ENCODE measurements around the gene SMC3.

The SMC3 gene

GRCh38 chr10:110546077-110546476, 21.4 kb upstream of the SMC3 start:
- no peak for DNase-seq (ENCODE audit: low spot score)

DNA sequence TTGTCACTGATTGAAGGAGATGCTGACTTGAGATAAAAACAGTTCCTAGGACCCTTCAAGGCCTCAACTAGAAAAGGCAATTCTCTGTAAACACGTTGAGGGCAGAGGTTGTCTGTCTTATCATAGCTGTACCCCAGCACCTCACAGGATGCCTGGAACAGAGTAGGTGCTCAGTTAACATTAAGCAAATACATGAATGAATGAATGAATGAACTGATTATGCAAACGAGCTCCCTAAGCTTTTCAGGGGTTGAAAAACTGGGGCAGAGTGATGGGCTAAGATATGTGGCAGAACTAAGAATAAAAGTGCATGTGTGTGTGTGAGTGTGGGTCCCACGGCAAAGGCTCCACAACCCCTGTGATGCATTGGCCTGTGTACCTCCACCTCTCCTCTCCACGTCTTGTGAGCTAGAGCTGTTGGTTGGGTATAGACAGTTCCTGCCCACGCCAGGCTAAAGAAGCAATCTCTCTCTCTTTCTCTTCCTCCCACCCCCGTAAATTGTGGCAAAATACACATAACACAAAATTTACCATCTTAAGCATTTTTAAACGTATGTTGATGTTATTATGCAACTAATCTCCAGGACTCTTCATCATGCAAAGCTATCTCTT, 20.9 kb upstream of the SMC3 start:
- no peak for DNase-seq (ENCODE audit: low spot score)

DNA sequence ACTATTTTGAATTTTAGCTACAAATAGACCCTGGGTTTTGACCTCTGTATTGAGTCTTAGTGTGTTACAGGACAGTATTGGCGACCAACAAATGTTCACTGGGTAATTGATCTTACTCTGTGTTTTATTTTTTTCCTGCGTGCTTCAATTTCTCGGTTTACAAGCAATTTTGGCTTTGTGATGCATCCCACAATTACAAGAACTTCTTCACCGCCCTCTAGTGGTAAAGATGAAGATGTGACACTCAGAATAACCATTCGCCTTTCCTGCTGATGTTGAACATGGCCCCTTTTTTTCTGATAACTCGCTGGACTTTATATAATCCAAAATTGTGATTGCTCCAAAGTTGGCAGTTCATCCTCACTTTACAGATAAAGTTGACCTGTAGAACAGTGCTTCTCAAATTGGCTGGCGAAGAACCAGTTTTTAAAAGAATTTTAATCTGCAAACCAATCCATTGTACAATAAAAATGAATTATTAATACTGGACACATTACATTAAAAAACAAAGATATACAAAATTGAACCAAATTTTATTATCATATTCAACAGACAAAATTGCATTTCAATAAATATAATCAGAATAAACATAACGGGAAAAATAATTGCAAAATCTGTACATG, 20.2 kb upstream of the SMC3 start:
- DNase-seq (ENCODE audit: low spot score), result no peak

DNA sequence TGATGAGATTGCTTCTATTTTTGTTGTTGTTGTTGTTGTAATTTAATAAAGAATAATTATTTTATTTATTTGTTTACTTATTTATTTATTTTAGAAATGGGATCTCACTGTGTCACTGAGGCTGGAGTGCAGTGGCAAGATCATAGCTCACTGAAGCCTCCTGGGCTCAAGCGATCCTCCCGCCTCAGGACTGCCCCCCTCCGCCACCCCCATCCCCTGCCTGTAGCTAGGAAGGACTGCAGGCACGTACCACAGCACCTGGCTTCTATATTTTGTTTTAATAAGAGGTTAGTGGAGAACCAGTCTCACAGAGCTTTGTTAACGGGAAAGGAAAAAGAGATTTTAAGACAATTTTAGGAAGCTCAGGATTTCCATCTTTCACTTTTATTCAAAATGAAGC, 19.5 kb upstream of the SMC3 start:
- no peak for DNase-seq (ENCODE audit: low spot score)

DNA sequence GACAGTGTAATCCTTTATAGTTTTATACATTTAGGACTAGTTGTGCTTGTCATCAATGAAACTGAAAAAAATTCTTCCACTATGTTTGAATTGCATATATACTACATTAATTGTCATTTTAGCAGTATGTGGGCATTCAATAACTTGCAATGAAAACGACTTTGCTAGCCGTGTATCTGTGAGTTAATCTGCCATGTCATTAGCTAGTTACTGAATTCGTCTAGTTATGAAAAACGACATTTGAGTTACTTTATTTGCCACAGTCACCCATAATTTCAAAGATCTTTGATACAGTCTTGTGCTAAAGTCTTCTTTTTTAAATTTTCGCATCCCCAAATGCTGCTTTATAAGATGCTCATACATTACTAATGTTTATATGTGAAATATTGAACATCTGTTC, 18.3 kb upstream of the SMC3 start:
- no peak for DNase-seq (ENCODE audit: low spot score)

DNA sequence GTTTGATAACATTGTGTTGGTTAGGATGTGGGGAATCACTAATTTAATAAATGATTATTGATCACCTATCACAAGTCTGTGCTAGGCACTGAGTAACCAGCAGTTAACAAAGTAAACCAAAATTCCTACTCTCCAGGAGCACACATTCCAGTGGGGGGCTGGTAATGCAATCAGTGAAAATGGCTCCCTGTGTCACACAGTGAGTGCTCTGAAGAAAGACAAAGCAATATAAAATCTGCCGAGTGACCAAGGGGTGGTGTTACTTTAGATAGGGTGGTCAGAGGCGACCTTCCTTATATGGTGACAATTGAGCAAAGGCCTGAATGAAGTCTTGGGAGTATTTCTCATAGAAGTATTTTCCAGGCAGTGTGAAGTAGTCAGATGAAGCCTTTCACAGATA, 13.6 kb upstream of the SMC3 start:
- DNase-seq (ENCODE audit: low spot score), result no peak

- DNase-seq (ENCODE audit: low spot score), result no peak
Observed at GRCh38 chr10:110556296-110556695, 11.2 kb upstream of the SMC3 start.

DNA sequence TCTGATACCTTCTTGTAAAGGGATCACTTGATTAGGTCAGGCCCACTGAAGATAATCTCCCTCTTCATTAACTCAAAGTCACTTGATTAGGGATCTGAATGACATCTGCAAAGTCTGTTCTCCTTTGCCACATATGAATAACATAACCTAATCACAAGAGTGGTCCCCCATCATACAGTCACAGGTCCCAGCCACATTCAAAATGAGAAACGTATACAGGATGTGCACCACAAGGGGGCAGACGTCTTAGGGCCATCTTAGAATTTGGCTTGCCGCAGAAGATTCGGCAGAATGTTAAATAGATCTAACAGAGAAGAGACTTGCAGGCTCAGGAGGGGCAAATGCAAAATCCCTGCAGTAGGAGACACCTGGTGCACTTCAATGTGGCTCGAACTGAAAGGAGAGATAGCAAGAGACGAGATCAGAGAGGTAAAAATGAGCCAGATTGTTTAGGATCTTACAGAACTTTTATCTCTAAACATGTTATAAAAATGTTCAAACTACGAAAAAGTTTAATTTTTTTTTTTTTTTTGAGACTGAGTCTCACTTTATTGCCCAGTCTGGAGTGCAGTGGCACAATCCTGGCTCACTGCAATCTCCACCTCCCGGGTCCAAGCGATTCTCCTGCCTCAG, 10.4 kb upstream of the SMC3 start:
- peak; percentile 54 for DNase-seq (ENCODE audit: low spot score)

DNA sequence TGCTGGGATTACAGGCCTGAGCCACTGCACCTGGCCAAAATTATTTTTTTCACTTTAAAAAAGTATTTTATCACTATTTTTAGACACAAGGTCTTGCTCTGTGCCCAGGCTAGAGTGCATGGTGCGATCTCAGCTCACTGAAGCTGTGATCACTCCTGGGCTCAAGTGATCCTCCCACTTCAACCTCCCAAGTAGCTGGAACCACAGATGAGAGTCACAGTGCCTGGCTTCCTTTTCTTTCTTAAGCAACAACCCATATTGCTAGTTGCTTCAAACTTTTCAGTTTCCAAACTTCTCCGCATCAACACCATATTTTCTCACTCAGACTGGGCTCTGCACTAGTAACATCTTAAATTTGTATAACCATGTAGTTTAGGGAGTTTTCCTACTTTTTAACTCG, 9.5 kb upstream of the SMC3 start:
- DNase-seq (ENCODE audit: low spot score), result no peak

DNA sequence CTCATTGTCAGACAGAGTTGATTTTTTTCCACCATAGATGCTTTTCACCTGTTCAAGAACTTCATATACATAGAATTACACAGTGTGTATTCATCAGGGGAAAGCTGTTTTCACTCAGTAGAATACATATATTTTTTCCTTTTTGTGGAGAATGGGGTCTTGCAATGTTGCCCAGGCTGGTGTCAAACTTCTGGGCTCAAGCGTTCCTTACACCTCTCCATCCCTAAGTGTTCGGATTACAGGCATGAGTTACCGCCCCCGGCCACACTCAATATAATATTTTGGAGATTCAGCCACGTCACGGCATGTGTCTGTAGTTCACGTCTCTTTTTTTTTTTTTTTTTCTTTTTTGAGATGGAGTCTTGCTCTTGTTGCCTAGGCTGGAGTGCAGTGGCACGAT, 7.5 kb upstream of the SMC3 start:
- DNase-seq (ENCODE audit: low spot score), result no peak

DNA sequence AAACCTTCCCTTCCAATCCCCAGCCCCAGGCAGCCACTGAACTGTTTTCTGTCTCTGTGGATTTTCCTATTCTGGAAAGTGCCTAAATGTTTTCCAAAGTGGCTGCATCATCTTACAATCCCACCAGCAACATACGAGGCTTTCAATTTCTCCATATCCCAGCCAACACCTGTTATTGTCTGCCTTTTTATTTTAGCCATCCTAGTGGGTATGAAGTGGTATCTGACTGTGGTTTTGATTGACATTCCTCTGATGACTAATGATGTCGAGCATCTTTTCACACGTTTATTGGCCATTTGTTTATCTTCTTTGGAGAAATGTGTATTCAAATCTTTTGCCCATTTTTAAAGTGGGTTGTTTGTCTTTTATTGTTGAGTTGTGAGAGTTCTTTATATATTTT, 6.2 kb upstream of the SMC3 start:
- no peak for DNase-seq (ENCODE audit: low spot score)

DNA sequence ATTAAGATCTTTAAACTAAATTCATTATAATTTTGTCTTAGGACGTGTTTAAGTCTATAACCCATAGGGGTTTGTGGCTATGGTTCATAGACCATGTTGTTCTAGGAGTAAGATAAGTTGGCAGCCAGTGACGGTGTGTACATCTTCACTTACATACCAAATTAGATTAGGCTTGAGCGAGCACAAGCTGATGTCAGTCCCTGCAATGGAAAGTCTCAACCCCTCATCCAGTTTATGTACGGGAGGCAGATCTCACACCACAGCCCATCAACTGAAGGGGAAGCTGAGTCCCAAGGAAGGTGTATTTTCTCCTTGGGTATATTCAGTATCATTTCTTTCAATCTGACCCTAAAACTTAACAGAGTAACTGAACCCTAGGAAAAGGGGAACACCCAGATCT, 5.1 kb upstream of the SMC3 start:
- no peak for DNase-seq (ENCODE audit: low spot score)

DNA sequence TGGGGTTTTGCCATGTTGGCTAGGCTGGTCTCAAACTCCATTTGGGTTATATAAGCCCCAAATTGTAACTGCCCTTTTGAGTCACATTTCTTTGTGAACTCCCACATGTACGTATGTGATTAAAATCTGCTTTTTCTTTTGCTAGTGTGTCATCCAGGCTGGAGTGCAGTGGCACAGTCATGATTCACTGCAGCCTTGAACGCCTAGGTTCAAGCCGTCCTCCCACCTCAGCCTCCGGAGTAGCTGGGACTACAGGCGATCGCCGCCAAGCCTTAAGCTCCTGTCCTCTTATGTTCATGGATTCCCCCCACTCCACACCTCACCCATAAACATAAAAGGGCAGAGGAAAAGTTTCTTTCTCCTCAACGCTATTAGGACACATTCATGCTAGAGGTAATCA, 4.4 kb upstream of the SMC3 start:
- DNase-seq (ENCODE audit: low spot score), result no peak

GRCh38 chr10:110566472-110567200, 859 bp upstream of the SMC3 start:
- DNase-seq (ENCODE audit: low spot score), result peak; percentile 51

DNA sequence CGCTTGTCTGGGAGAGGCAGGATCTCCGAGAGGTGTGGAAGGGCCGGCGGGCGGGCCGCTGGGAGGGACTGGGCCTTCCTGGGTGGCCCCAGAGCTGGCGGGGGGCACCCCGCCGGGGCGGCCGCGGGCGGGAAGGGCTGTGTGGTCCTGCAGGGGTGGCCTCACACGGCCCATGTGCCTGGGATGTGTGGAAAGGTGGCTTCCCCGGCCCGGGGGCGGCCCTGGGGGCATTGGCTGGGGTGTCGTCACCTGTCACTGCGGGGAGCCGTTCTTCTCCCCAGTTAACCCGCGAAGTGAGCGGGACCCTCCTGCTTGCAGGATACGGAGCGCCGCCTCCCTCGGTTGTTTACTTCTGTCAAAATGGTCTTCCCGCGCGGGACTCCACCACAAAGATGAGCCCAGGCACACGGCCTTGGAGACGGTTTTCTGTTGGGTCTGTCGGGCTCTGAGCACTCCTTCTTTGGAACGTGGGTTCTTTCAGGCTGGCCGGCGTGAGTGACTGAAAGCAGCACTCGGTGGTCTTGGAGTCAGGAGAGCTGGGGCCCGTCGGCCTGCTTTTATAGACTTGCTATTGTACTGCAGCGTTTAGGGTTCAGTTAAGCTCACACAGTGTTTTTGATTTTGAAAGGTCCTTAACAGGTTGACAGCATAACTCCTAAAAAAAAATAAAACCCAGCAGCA, 700 bp downstream of the SMC3 start:
- peak; percentile 88 for DNase-seq (ENCODE audit: low spot score)

DNA sequence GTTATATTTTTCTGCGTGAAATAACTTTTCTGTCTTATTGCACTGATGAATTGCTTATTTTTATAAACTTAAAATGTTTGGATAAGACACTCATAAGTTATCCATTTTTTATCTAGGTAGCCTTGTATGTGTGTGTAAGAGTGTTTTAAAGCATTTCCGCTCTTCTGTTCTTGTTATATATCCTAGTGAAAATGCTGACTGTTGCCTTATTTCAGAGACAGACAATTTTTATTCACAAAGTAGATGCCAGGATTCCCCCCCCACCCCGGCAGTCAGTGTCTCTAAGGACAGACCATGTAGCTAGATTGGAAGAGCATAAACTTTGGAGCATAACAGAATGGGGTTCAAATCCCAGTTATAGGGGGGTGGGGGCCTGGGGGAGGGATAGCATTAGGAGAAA, 1.6 kb downstream of the SMC3 start:
- no peak for DNase-seq (ENCODE audit: low spot score)

- DNase-seq (ENCODE audit: low spot score), result no peak
Observed at GRCh38 chr10:110569736-110570135, 2.2 kb downstream of the SMC3 start.

DNA sequence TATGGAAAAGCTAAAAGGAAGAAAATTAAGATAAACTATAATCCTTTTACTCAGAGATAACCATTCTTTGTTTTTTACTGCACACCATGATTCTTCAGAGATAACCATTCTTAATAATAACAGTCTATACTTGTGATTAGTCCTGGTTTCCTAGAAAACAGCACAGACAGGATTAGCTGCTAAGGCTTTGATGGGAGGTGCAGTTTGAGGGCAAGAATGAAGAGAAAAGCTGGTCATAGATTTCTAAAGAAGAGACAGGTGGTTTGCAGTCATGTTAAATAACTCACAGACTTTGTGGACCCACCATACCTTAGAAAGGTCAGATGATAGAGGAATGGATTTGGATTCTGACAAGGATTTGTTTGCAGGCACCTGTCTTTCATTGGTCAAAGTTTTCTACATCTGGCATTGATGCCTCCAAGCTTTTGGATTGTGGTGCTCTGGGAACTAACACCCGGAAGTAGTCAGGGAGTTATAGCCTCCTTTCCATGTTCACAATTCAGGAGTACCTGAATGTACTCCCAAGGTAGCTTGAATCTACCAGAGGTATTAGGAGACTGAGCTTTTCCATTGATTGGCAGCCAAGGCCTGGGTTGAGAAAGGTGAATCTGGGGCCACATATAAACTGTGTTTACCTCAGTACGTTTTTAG, 3.7 kb downstream of the SMC3 start:
- no peak for DNase-seq (ENCODE audit: low spot score)

DNA sequence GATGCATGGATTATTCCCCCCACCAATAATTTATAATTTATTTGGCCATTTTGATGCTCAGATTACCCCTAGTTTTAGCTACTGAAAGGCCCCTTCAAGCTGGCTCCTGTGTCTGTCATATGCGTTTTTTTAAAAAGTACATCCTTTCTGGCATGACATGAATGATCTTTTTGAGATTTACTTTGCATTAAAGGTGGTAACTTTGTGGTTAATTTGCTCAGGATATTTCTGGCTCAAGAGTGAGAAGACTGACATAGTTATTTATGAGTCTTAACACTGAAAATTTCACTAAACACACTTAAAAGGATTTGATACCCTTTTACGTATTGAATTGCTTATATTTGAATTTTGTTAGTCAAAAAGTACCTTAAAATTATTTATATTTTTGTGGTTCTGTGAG, 5.4 kb downstream of the SMC3 start:
- no peak for DNase-seq (ENCODE audit: low spot score)

DNA sequence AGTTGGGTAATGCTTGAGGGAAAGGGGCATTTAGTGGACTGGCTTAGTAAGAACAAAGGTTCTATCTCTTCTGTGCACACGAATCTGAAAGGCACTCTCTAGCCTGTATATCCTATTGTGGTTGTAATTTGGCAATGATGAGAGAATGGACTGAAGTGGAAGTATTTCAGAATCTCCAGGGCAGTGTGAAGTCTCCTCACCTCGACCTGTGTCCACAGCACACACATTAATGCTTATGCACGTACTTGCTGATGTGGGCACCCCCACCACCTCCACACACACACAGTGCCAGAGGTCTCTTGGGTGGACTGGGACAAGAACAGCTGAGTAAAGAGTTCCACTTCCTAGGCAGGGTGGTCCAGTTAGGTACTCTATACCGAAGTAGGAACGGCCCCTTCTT, 6.9 kb downstream of the SMC3 start:
- DNase-seq (ENCODE audit: low spot score), result no peak

- no peak for DNase-seq (ENCODE audit: low spot score)
Observed at GRCh38 chr10:110576220-110576619, 8.7 kb downstream of the SMC3 start.

DNA sequence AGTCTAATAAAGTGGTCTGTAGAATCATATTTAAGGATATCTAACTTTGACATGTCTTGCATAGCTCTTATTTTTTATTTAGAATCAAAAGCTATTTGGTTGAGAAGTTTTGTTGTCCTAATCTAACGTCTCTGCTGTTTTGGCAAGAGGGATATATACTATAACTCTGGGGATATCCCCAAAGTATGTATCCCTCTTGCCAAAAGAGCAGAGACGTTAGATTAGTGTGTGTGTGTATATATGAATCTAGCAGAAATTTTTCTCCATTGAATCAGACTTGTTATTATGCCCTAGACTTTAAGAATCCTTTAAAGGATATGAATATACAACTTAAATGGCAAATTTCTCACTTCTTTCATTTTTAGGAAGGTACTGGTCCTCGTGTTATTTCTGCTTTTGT, 9.6 kb downstream of the SMC3 start:
- no peak for DNase-seq (ENCODE audit: low spot score)
